ENCODE data around the gene TMPRSS11E. TPM values are rescaled to one million over a fixed set of nuclear protein-coding genes. Genes with fewer than 3 reads are reported as not detected.
"Not testable (repeated sequence)": the region's sequence is repeated elsewhere in the genome, so short reads cannot be mapped to it uniquely, and the experiment has no call there.

Gene TMPRSS11E
- total and polyA plus RNA-seq, 11 donors, result not detected

DNA sequence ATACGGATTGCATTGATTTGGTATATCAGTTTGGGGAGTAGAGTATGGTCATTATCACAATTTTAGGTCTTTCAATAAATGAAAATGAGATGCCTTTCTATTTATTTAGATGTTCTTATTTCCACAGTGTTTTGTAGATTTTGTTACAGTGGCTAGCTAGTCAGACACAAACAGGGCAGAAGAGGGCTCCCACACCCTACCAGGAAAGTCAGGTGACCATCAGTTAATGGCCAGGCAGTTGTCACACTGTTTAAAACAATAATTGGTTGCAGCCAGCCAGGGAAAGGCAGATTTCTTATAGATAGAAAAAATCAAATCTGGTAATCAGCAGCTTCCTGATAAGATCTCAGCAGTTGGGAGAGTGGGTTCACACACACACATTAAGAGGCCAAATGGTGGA, 71.6 kb downstream of the TMPRSS11E start:
- intact Hi-C loops (cut with DNase I), result no loop called here
- WGBS, 4 donors, result 77 to 86% methylated on average over 1 of the region's 1 CpG; no CpG with 5 or more reads in 2 of the 4 donors
- H3K27ac ChIP-seq, result no peak overlapping the region
- no peak overlapping the region for H3K4me3 ChIP-seq
- H3K9me3 ChIP-seq, result peaks cover 0 to 2% (median 0%) of the 10 kb centered on the region in 12 donors
- DNase-seq (no peak), ATAC-seq (no peak)
- TF ChIP-seq POLR2A (IDR thresholded peaks at IDR 0.05), result no peak
- TF ChIP-seq CTCF (IDR thresholded peaks at IDR 0.05), result no peak
- no peaks in the 10 kb centered on the region for H3K27me3 ChIP-seq
- no peaks in the 10 kb centered on the region for H3K4me1 ChIP-seq
- no peaks in the 10 kb centered on the region for H3K36me3 ChIP-seq

- H3K36me3 ChIP-seq, result no peaks in the 10 kb centered on the region
- H3K27me3 ChIP-seq, result no peaks in the 10 kb centered on the region
- ATAC-seq (no peak), DNase-seq (no peak)
- peaks cover 0 to 2% (median 0%) of the 10 kb centered on the region in 12 donors for H3K9me3 ChIP-seq
- H3K4me1 ChIP-seq, result no peaks in the 10 kb centered on the region
- TF ChIP-seq POLR2A (IDR thresholded peaks at IDR 0.05) (no peak), CTCF (IDR thresholded peaks at IDR 0.05) (no peak)
- H3K4me3 ChIP-seq, result no peak overlapping the region
- intact Hi-C loops (cut with DNase I), result no loop called here
- WGBS, 4 donors, result 58 to 68% methylated on average over 2 of the region's 2 CpGs; no CpG with 5 or more reads in 2 of the 4 donors
- H3K27ac ChIP-seq, result no peak overlapping the region
These were observed 73.7 kb downstream of the TMPRSS11E start for GRCh38 chr4:68520985-68521384.

DNA sequence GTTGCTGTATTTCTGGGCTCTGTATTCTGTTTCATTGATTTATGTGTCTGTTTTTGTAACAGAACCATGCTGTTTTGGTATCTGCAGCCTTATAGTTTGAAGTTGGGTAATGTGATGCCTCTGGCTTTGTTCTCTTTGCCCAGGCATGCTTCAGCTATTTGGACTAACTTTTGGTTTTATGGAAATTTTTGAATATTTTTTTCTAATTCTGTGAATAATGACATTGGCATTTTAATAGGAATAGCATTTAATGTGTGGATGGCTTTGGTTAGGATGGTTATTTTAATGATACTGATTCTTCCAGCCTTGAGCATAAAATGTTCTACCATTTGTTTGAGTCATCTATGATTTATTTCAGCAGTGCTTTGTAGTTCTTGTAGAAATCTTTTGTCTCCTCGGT, 75.0 kb downstream of the TMPRSS11E start:
- H3K4me1 ChIP-seq; intact Hi-C loops (cut with DNase I); H3K36me3 ChIP-seq; H3K27me3 ChIP-seq; ATAC-seq; H3K27ac ChIP-seq; DNase-seq; H3K4me3 ChIP-seq; H3K9me3 ChIP-seq: not testable (repeated sequence)
- WGBS, 4 donors, result 40 to 93% methylated on average over 1 of the region's 1 CpG; no CpG with 5 or more reads in 2 of the 4 donors

GRCh38 chr4:68535974-68536373, 88.7 kb downstream of the TMPRSS11E start:
- 61 to 72% methylated on average over 5 to 6 of the region's 6 CpGs; no CpG with 5 or more reads in 2 of the 4 donors for WGBS, 4 donors
- no peaks in the 10 kb centered on the region for H3K27me3 ChIP-seq
- DNase-seq (no peak), ATAC-seq (no peak)
- no peaks in the 10 kb centered on the region for H3K4me1 ChIP-seq
- intact Hi-C loops (cut with DNase I), result no loop called here
- peaks cover 0 to 12% (median 0%) of the 10 kb centered on the region in 12 donors for H3K9me3 ChIP-seq
- TF ChIP-seq CTCF (IDR thresholded peaks at IDR 0.05) (no peak), POLR2A (IDR thresholded peaks at IDR 0.05) (no peak)
- no peak overlapping the region for H3K27ac ChIP-seq
- H3K4me3 ChIP-seq, result no peak overlapping the region
- H3K36me3 ChIP-seq, result no peaks in the 10 kb centered on the region

- Histone ChIP-seq H3K4me3 (no peak overlapping the region), H3K27me3 (no peaks in the 10 kb centered on the region), H3K27ac (no peak overlapping the region), H3K36me3 (no peaks in the 10 kb centered on the region), H3K9me3 (peaks cover 0 to 12% (median 0%) of the 10 kb centered on the region in 12 donors), H3K4me1 (no peaks in the 10 kb centered on the region)
- intact Hi-C loops (cut with DNase I), result no loop called here
- DNase-seq (no peak), ATAC-seq (no peak)
- TF ChIP-seq POLR2A (IDR thresholded peaks at IDR 0.05), result no peak
- no peak for TF ChIP-seq CTCF (IDR thresholded peaks at IDR 0.05)
- 80% methylated on average over 3 of the region's 3 CpGs; no CpG with 5 or more reads in 2 of the 4 donors for WGBS, 4 donors
These were observed 89.1 kb downstream of the TMPRSS11E start for GRCh38 chr4:68536375-68536774.

DNA sequence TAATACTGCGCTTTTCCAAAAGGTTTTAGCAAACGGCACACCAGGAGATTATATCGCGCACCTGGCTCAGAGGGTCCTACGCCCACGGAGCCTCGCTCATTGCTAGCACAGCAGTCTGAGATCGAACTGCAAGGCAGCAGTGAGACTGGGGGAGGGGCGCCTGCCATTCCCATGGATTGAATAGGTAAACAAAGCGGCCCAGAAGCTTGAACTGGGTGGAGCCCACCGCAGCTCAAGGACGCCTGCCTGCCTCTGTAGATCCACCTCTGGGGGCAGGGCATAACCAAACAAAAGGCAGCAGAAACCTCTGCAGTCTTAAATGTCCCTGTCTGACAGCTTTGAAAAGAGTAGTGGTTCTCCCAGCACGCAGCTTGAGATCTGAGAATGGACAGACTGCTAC, 95.5 kb downstream of the TMPRSS11E start:
- H3K36me3 ChIP-seq; H3K27me3 ChIP-seq; DNase-seq; H3K27ac ChIP-seq; H3K9me3 ChIP-seq; H3K4me1 ChIP-seq; H3K4me3 ChIP-seq; ATAC-seq; intact Hi-C loops (cut with DNase I): not testable (repeated sequence)
- WGBS, 4 donors, result 85 to 92% methylated on average over 12 to 13 of the region's 13 CpGs; no CpG with 5 or more reads in 2 of the 4 donors

Data from heart left ventricle (tissue), 16 donors.